ENCODE results near the gene KCNE2.
"Not testable (repeated sequence)": the region's sequence is repeated elsewhere in the genome, so short reads cannot be mapped to it uniquely, and the experiment has no call there.

Gene KCNE2

DNA sequence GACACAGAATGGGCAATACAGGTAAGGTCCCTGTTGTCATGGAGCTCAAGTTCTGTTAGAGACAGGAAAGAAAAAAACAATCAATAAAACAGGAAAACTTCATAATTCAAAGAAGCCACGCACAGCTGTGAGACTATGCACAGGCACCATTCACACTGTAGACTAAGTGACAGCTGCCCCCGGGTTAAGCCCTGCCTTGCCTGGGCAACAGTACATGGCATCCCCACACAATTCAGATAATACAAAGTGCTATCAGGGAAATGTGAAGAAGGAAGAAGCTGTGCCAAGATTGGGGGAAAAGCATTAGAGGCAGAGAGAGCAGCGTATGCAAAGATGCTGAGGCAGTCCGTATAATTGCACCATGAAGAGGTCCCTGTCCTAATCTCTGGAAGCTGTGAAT lies 9.0 kb upstream of the KCNE2 start:
- DNase-seq, result no peak

DNA sequence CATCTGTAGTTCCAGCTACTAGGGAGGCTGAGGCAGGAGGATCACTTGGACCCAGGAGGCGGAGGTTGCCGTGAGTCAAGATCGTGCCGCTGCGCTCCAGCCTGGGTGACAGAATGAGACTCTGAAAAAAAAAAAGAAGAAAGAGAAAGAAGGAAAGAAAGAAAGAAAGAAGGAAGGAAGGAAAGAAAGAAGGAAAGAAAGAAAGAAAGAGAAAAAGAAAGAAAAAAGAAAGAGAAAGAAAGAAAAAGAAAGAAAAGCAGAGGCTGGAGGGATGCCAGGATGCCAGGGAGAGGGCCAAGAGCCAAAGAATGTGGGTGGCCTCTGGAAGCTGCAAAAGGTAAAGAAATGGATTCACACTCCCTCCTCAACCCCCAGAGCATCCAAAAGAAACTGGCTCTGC lies 8.2 kb upstream of the KCNE2 start:
- DNase-seq, result no peak

- DNase-seq, result no peak
Observed at GRCh38 chr21:34357889-34358288, 5.9 kb upstream of the KCNE2 start.

- no peak for DNase-seq
Observed at GRCh38 chr21:34358866-34359265, 4.9 kb upstream of the KCNE2 start.

GRCh38 chr21:34360488-34361241 lies 3.1 kb upstream of the KCNE2 start:
- DNase-seq, result no peak

- DNase-seq, result no peak
Observed at GRCh38 chr21:34362136-34362444, 1.7 kb upstream of the KCNE2 start.

- no peak for DNase-seq
Observed at GRCh38 chr21:34362670-34363069, 1.1 kb upstream of the KCNE2 start.

DNA sequence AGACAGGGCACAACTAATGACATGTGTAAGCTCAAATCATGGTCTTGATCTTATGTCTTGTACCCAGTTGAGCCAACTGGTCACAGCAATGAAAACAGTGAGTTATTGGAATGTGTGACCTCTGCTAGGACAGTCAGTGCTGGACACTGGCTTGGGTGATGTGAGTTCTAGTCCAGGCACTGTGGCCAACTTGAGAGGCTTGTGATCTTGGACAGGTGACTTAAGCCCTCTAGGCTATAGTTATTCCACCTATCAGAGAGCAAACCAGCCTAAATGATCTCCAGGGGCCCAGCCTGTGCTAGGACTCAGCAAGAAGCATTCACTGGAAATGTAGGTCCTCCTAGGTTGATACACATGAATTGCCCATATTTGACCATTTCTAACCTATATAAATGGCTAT lies 1.1 kb downstream of the KCNE2 start:
- no peak for DNase-seq

- DNase-seq, result no peak
Observed at GRCh38 chr21:34365809-34366208, 2.0 kb downstream of the KCNE2 start.

- no peak for DNase-seq
Observed at GRCh38 chr21:34367320-34367935, 3.6 kb downstream of the KCNE2 start.

DNA sequence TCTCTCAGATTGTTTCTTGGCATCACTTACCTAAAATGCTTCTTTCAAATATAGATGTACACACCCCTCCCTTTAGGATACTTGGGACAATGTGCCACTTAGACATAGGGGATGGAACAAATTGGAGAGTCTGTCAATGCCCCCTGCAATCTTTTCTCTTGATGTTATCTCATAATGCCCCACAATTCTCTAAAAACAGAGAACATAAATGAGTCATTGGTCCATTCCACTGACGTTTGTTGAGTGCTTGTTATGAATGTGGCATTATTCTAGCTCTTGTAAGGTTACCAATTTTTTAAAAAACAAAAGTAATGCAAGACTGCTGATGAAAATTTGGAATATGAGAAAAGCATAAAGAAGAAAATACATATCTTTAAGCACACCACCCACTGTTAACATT lies 5.9 kb downstream of the KCNE2 start:
- DNase-seq, result no peak

- DNase-seq, result no peak
Observed at GRCh38 chr21:34372321-34372720, 8.5 kb downstream of the KCNE2 start.

- not testable (repeated sequence) for DNase-seq
Observed at GRCh38 chr21:34374462-34374861, 10.7 kb downstream of the KCNE2 start.

GRCh38 chr21:34374940-34375618 lies 11.3 kb downstream of the KCNE2 start, which contains the start of gene SMIM11:
Gene SMIM11, plus strand, starts transcription at chr21:34375507. Its CDS starts 3,998 bp downstream, at chr21:34379505.
- DNase-seq, result not testable (repeated sequence)

- DNase-seq, result not testable (repeated sequence)
Observed at GRCh38 chr21:34375619-34375972, 11.8 kb downstream of the KCNE2 start.

DNA sequence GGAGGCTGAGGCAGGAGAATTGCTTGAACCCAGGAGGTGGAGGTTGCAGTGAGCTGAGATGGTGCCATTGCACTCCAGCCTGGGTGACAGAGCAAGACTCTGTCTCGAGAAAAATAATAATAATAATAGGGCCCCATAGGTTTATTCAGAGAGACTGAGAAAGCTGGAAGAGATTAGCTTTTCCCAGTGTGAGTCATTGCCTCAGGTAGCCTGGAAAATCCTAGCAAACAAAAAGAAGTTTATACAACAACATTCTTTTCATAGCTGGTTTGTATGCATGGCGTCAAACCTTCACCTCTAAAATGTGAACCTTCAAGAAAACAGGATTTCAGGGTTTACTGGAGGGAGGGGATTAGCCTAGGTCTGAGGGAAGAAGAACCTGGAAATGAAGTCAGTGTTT lies 19.3 kb downstream of the KCNE2 start:
- not testable (repeated sequence) for DNase-seq

GRCh38 chr21:34383724-34384415 lies 20.1 kb downstream of the KCNE2 start:
- DNase-seq, result not testable (repeated sequence)

GRCh38 chr21:34400522-34400921 lies 36.7 kb downstream of the KCNE2 start:
- DNase-seq, result not testable (repeated sequence)

GRCh38 chr21:34404742-34405141 lies 40.9 kb downstream of the KCNE2 start:
- DNase-seq, result not testable (repeated sequence)

- not testable (repeated sequence) for DNase-seq
Observed at GRCh38 chr21:34405686-34406085, 41.9 kb downstream of the KCNE2 start.

DNA sequence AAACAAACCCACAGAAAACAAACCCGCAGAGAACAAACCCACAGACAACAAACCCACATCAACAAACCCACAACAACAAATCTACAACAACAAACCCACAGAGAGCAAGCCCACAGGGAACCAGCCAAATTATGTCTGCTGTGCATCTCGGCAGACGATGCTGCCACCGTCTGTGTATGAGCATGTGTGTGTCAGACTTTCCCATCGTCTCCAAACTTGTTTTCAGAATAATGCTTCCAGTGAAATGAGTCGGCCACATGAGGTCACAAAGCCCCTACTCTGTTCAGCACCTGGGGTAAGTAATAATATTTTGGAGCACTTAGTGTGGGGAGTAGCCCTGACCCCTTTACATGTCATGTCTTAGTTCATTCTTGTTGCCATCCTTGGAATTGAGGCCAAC lies 42.3 kb downstream of the KCNE2 start:
- DNase-seq, result not testable (repeated sequence)

- DNase-seq, result not testable (repeated sequence)
Observed at GRCh38 chr21:34406676-34407075, 42.9 kb downstream of the KCNE2 start.

- DNase-seq, result not testable (repeated sequence)
Observed at GRCh38 chr21:34407294-34407693, 43.5 kb downstream of the KCNE2 start.
